ENCODE measurements around the gene STK11. TPM values are rescaled to one million over a fixed set of nuclear protein-coding genes. Genes with fewer than 3 reads are reported as not detected.
A peak's percentile ranks its signal among the peaks of the same experiment; 100 is the strongest.

Gene STK11
- total RNA-seq, 4 donors from 2014 or later, result 91.5 to 194 (median 149) TPM

DNA sequence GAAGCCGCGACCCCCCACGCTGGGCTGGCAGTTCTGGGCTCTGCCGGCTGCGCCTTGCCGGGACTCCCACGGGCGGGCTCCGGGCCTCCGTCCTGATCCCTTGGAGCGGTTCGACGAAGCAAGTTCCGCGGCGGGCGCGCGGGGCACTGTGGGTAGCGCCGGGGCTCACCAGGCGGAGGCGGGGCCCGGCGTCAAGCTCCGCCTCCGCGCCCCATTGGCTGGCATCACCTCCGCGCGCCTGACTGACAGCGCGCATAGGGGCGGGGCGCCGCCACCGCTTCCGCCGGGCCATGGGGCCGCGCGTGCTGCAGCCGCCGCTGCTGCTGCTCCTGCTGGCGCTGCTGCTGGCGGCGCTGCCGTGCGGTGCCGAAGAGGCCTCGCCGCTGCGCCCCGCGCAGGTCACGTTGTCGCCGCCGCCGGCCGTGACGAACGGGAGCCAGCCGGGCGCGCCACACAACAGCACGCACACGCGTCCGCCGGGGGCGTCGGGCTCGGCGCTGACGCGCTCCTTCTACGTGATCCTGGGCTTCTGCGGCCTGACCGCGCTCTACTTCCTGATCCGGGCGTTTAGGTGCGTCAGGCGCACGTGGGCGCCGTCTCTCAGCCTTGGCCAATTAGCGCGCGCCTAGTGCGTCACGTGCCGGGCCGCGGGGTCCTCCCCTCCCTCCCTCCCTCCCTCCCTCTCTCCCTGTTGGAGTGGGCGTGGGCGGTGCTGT, 69.8 kb downstream of the STK11 start, which contains the start of gene FAM174C:
Gene FAM174C (plus strand): TSS at position 271 of the 716 bp plus-strand sequence. CDS start 20 bp downstream, at position 291.
- Histone ChIP-seq H3K4me1 (peaks cover 57 to 58% of the 10 kb centered on the region in 2 donors), H3K9me3 (no peaks in the 10 kb centered on the region), H3K4me3 (peak within 1 kb of the TSS; percentile 68 to 83 (median 76)), H3K27ac (peak within 1 kb of the TSS; percentile 92 to 99 (median 98)), H3K27me3 (no peaks in the 10 kb centered on the region), H3K36me3 (peaks cover 0 to 61% of the 10 kb centered on the region in 2 donors)
- peak; percentile 93 to 96 for DNase-seq
- in situ Hi-C loops (cut with MboI; ENCODE audit: low sequenced_read_pairs in 4 of 4), result no loop called here
- peak; percentile 74 to 80 for ATAC-seq
- intact Hi-C loops (cut with DNase I; ENCODE audit: low total_unique reads), result loop anchor here (2.0 to 10.0 kb wide), 4 partner anchors 79 to 481 kb away; partner anchors contain the start of genes ADAMTSL5, GAMT and PTBP1
- peak; percentile 80 to 91 for TF ChIP-seq POLR2A (IDR thresholded peaks at IDR 0.05)
- TF ChIP-seq, protein P1, sequence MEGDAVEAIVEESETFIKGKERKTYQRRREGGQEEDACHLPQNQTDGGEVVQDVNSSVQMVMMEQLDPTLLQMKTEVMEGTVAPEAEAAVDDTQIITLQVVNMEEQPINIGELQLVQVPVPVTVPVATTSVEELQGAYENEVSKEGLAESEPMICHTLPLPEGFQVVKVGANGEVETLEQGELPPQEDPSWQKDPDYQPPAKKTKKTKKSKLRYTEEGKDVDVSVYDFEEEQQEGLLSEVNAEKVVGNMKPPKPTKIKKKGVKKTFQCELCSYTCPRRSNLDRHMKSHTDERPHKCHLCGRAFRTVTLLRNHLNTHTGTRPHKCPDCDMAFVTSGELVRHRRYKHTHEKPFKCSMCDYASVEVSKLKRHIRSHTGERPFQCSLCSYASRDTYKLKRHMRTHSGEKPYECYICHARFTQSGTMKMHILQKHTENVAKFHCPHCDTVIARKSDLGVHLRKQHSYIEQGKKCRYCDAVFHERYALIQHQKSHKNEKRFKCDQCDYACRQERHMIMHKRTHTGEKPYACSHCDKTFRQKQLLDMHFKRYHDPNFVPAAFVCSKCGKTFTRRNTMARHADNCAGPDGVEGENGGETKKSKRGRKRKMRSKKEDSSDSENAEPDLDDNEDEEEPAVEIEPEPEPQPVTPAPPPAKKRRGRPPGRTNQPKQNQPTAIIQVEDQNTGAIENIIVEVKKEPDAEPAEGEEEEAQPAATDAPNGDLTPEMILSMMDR (IDR thresholded peaks at IDR 0.05 in 4 of 5, conservative IDR thresholded peaks at IDR 0.05 in 1 of 5), result peak in 2 of 5 experiments; percentile 7 to 28

DNA sequence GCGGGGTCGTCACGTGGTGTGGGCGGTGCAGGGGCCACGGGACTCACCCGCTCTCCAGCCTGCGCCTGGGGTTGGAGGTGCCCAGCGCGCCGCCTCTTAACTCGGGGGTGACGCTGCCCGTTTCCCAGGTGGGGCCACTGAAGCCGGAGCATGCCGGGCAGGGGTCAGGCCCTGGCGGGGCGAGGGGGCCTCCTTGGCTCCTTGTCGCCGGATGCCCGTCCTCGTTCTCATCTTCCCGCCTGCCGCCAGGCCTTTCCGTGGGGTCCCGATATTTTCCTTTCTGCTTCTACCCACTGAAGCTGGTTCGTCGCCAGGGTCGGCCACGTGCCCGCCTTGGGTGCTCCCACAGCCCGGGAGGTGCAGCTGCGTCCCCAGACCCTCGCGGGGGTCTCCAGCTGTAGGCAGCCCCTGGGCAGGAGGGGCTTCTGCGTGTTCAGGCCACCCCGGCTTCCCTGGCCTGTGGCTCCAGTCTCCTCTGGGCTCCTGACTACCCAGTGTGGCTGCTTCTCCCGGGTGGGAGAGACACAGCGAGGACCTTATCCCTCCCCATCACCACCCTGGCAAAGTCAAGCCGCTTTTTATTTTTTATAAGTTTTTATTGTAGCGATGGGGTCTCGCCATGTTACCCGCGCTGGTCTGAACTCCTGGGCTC, 70.5 kb downstream of the STK11 start:
- Histone ChIP-seq H3K4me1 (peaks cover 50 to 51% of the 10 kb centered on the region in 2 donors), H3K27ac (peak overlapping the region; percentile 92 to 99 (median 98)), H3K27me3 (no peaks in the 10 kb centered on the region), H3K4me3 (peak overlapping the region; percentile 68 to 83 (median 76)), H3K36me3 (peaks cover 0 to 57% of the 10 kb centered on the region in 2 donors), H3K9me3 (no peaks in the 10 kb centered on the region)
- in situ Hi-C loops (cut with MboI; ENCODE audit: low sequenced_read_pairs in 4 of 4), result no loop called here
- TF ChIP-seq, protein P1 (IDR thresholded peaks at IDR 0.05 in 4 of 5, conservative IDR thresholded peaks at IDR 0.05 in 1 of 5), result no peak
- peak in 1 of 2 donors; percentile 66 for TF ChIP-seq POLR2A (IDR thresholded peaks at IDR 0.05)
- DNase-seq, result no peak
- intact Hi-C loops (cut with DNase I; ENCODE audit: low total_unique reads), result loop anchor here (2.0 to 10.0 kb wide), 4 partner anchors 79 to 481 kb away; partner anchors contain the start of genes ADAMTSL5, GAMT and PTBP1
- ATAC-seq, result no peak

DNA sequence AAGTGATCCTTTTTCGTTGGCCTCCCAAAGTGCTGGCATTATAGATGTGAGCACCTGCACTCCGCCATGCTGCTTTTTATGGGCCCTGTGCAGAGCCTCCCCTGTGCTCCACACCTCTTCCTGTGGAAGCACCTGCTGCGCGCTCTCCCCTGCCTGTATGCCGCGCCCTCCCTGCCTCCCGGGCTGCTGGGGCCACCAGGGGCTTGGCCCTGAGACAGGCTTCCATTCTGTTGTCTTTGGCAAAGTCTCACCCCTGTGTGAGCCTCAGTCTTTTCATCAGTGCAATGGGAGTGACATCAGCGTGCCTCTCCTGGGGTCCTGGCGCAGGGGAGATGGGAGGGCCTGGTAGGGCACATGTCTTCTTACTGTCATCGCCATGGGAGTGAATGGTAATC, 71.0 kb downstream of the STK11 start:
- no peak for TF ChIP-seq POLR2A (IDR thresholded peaks at IDR 0.05)
- TF ChIP-seq, protein P1 (IDR thresholded peaks at IDR 0.05 in 4 of 5, conservative IDR thresholded peaks at IDR 0.05 in 1 of 5), result no peak
- H3K27me3 ChIP-seq, result no peaks in the 10 kb centered on the region
- peak in 1 of 2 donors; percentile 26 for DNase-seq
- H3K9me3 ChIP-seq, result no peaks in the 10 kb centered on the region
- in situ Hi-C loops (cut with MboI; ENCODE audit: low sequenced_read_pairs in 4 of 4) (no loop called here), intact Hi-C loops (cut with DNase I; ENCODE audit: low total_unique reads) (loop anchor here (5.0 to 10.0 kb wide), 3 partner anchors 126 to 482 kb away; partner anchors contain the start of genes ADAMTSL5, GAMT and PTBP1)
- peaks cover 45 to 46% of the 10 kb centered on the region in 2 donors for H3K4me1 ChIP-seq
- peaks cover 0 to 52% of the 10 kb centered on the region in 2 donors for H3K36me3 ChIP-seq
- peak overlapping the region; percentile 92 to 99 (median 98) for H3K27ac ChIP-seq
- ATAC-seq, result no peak
- H3K4me3 ChIP-seq, result peak overlapping the region in 2 of 4 donors; percentile 71 to 82

GRCh38 chr19:1277061-1277460, 71.5 kb downstream of the STK11 start:
- H3K4me1 ChIP-seq, result peaks cover 42% of the 10 kb centered on the region in 2 donors
- H3K4me3 ChIP-seq, result no peak overlapping the region
- peak overlapping the region in 2 of 4 donors; percentile 96 to 99 for H3K27ac ChIP-seq
- no peaks in the 10 kb centered on the region for H3K9me3 ChIP-seq
- peaks cover 0 to 48% of the 10 kb centered on the region in 2 donors for H3K36me3 ChIP-seq
- peak in 1 of 2 donors; percentile 31 for DNase-seq
- TF ChIP-seq, protein P1 (IDR thresholded peaks at IDR 0.05 in 4 of 5, conservative IDR thresholded peaks at IDR 0.05 in 1 of 5), result no peak
- no peak for TF ChIP-seq POLR2A (IDR thresholded peaks at IDR 0.05)
- in situ Hi-C loops (cut with MboI; ENCODE audit: low sequenced_read_pairs in 4 of 4) (no loop called here), intact Hi-C loops (cut with DNase I; ENCODE audit: low total_unique reads) (loop anchor here (5.0 to 10.0 kb wide), 3 partner anchors 125 to 482 kb away; partner anchors contain the start of genes ADAMTSL5, GAMT and PTBP1)
- ATAC-seq, result no peak
- H3K27me3 ChIP-seq, result no peaks in the 10 kb centered on the region

Other genes starting within 250 kb of the STK11 start
- gene WDR18, start 221.4 kb upstream of the STK11 start, total RNA-seq, result 10 to 100 TPM in 3 of 4 donors, 1 to 10 TPM in 1; 4.4 to 59.0 (median 28.6) TPM
- not detected for gene GRIN3B, start 205.4 kb upstream of the STK11 start, total RNA-seq
- gene TMEM259, start 184.7 kb upstream of the STK11 start, total RNA-seq, result 100 to 1,000 TPM in 3 of 4 donors, 10 to 100 TPM in 1; 98.5 to 150 (median 124) TPM
- not detected for gene RNU6-2, start 184.3 kb upstream of the STK11 start, total RNA-seq
- gene CNN2, start 179.2 kb upstream of the STK11 start, total RNA-seq, result 10 to 100 TPM in 1 of 4 donors, 1 to 10 TPM in 3; 2.2 to 10.1 (median 4.1) TPM
- gene ABCA7, start 165.7 kb upstream of the STK11 start, total RNA-seq, result 10 to 100 TPM in 3 of 4 donors, 1 to 10 TPM in 1; 6.0 to 20.0 (median 15.0) TPM
- gene ARHGAP45, start 138.6 kb upstream of the STK11 start, total RNA-seq, result 1 to 10 TPM in 3 of 4 donors, under 1 TPM in 1; 0.83 to 7.6 (median 3.4) TPM
- gene POLR2E, start 110.4 kb upstream of the STK11 start, total RNA-seq, result 100 to 1,000 TPM; 118 to 263 (median 228) TPM
- gene GPX4, start 101.8 kb upstream of the STK11 start, total RNA-seq, result 100 to 1,000 TPM; 616 to 907 (median 819) TPM
- 10 to 100 TPM; 22.2 to 49.8 (median 30.9) TPM for gene SBNO2, start 31.5 kb upstream of the STK11 start, total RNA-seq
- 1 to 10 TPM in 1 of 4 donors, under 1 TPM in 3; 0.10 to 1.3 (median 0.53) TPM for gene CBARP, start 32.2 kb downstream of the STK11 start, total RNA-seq
- 100 to 1,000 TPM; 189 to 442 (median 273) TPM for gene ATP5F1D, start 36.0 kb downstream of the STK11 start, total RNA-seq
- gene MIDN, start 42.8 kb downstream of the STK11 start, total RNA-seq, result 100 to 1,000 TPM in 2 of 4 donors, 10 to 100 TPM in 2; 34.9 to 117 (median 86.3) TPM
- gene CIRBP, start 63.6 kb downstream of the STK11 start, total RNA-seq, result 100 to 1,000 TPM; 274 to 578 (median 418) TPM
- gene FAM174C, start 69.8 kb downstream of the STK11 start, total RNA-seq, result 10 to 100 TPM; 18.7 to 36.7 (median 28.7) TPM
- not detected for gene EFNA2, start 80.1 kb downstream of the STK11 start, total RNA-seq
- 100 to 1,000 TPM; 259 to 497 (median 377) TPM for gene NDUFS7, start 178.1 kb downstream of the STK11 start, total RNA-seq
- gene GAMT, start 195.8 kb downstream of the STK11 start, total RNA-seq, result 100 to 1,000 TPM; 269 to 421 (median 373) TPM
- gene DAZAP1, start 201.8 kb downstream of the STK11 start, total RNA-seq, result 10 to 100 TPM; 53.7 to 74.1 (median 63.4) TPM
- gene RPS15, start 232.6 kb downstream of the STK11 start, total RNA-seq, result 1,000 to 10,000 TPM; 2,323 to 3,835 (median 2,607) TPM
- under 1 TPM in 1 of 4 donors, not detected in 3; 0.04 TPM for gene APC2, start 244.3 kb downstream of the STK11 start, total RNA-seq

All from gastrocnemius medialis (tissue), 4 donors.